ENCODE measurements around the gene CPNE2. TPM values are rescaled to one million over a fixed set of nuclear protein-coding genes. Genes with fewer than 3 reads are reported as not detected.
"Not testable (repeated sequence)": the region's sequence is repeated elsewhere in the genome, so short reads cannot be mapped to it uniquely, and the experiment has no call there.

Gene CPNE2
- total RNA-seq, 1 donor from 2014 or later = 145 TPM

GRCh38 chr16:57186872-57187854 is 94.8 kb downstream of the CPNE2 start:
- Mint-ChIP-seq H3K9me3 (ENCODE audit: unreplicated experiment) (no peaks in the 10 kb centered on the region), H3K27ac (ENCODE audit: unreplicated experiment) (peak overlapping the region; percentile 99), H3K36me3 (ENCODE audit: low read depth, unreplicated experiment) (peaks cover 6% of the 10 kb centered on the region), H3K27me3 (ENCODE audit: unreplicated experiment) (peaks cover 15% of the 10 kb centered on the region), H3K4me3 (ENCODE audit: unreplicated experiment) (peak overlapping the region; percentile 100), H3K4me1 (ENCODE audit: unreplicated experiment) (peaks cover 35% of the 10 kb centered on the region)
- DNase-seq (ENCODE audit: low spot score) = peak; percentile 31
- TF ChIP-seq CTCF (IDR thresholded peaks at IDR 0.05; ENCODE audit: unreplicated experiment) = no peak

GRCh38 chr16:57187902-57188710 is 95.7 kb downstream of the CPNE2 start:
- H3K27ac Mint-ChIP-seq (ENCODE audit: unreplicated experiment) = peak overlapping the region; percentile 32
- H3K4me1 Mint-ChIP-seq (ENCODE audit: unreplicated experiment) = peaks cover 40% of the 10 kb centered on the region

GRCh38 chr16:57188711-57189002 is 96.3 kb downstream of the CPNE2 start:
- no peaks in the 10 kb centered on the region for H3K9me3 Mint-ChIP-seq (ENCODE audit: unreplicated experiment)
- DNase-seq (ENCODE audit: low spot score) = no peak
- peaks cover 10% of the 10 kb centered on the region for H3K36me3 Mint-ChIP-seq (ENCODE audit: low read depth, unreplicated experiment)
- peak overlapping the region; percentile 74 for H3K27ac Mint-ChIP-seq (ENCODE audit: unreplicated experiment)
- H3K4me1 Mint-ChIP-seq (ENCODE audit: unreplicated experiment) = peaks cover 41% of the 10 kb centered on the region
- no peak overlapping the region for H3K4me3 Mint-ChIP-seq (ENCODE audit: unreplicated experiment)
- H3K27me3 Mint-ChIP-seq (ENCODE audit: unreplicated experiment) = peaks cover 15% of the 10 kb centered on the region
- TF ChIP-seq CTCF (IDR thresholded peaks at IDR 0.05; ENCODE audit: unreplicated experiment) = no peak

More at GRCh38 chr16:57187902-57188710, 95.7 kb downstream of the CPNE2 start:
- Mint-ChIP-seq H3K27me3 (ENCODE audit: unreplicated experiment) (peaks cover 15% of the 10 kb centered on the region), H3K4me3 (ENCODE audit: unreplicated experiment) (peak overlapping the region; percentile 100)
- H3K9me3 Mint-ChIP-seq (ENCODE audit: unreplicated experiment); DNase-seq (ENCODE audit: low spot score); H3K36me3 Mint-ChIP-seq (ENCODE audit: low read depth, unreplicated experiment): not testable (repeated sequence)

GRCh38 chr16:57189527-57189926 is 97.1 kb downstream of the CPNE2 start:
- DNase-seq (ENCODE audit: low spot score); H3K36me3 Mint-ChIP-seq (ENCODE audit: low read depth, unreplicated experiment); H3K27ac Mint-ChIP-seq (ENCODE audit: unreplicated experiment); H3K4me3 Mint-ChIP-seq (ENCODE audit: unreplicated experiment); H3K9me3 Mint-ChIP-seq (ENCODE audit: unreplicated experiment): not testable (repeated sequence)
- H3K4me1 Mint-ChIP-seq (ENCODE audit: unreplicated experiment) = peaks cover 41% of the 10 kb centered on the region
- H3K27me3 Mint-ChIP-seq (ENCODE audit: unreplicated experiment) = peaks cover 13% of the 10 kb centered on the region

GRCh38 chr16:57190136-57190535 is 97.8 kb downstream of the CPNE2 start:
- TF ChIP-seq CTCF (IDR thresholded peaks at IDR 0.05; ENCODE audit: unreplicated experiment) = no peak
- Mint-ChIP-seq H3K27ac (ENCODE audit: unreplicated experiment) (peak overlapping the region; percentile 30), H3K27me3 (ENCODE audit: unreplicated experiment) (peaks cover 13% of the 10 kb centered on the region), H3K36me3 (ENCODE audit: low read depth, unreplicated experiment) (peaks cover 10% of the 10 kb centered on the region), H3K4me1 (ENCODE audit: unreplicated experiment) (peaks cover 37% of the 10 kb centered on the region), H3K9me3 (ENCODE audit: unreplicated experiment) (no peaks in the 10 kb centered on the region), H3K4me3 (ENCODE audit: unreplicated experiment) (no peak overlapping the region)
- no peak for DNase-seq (ENCODE audit: low spot score)
